Measurements from ENCODE around the gene ASGR1. TPM values are rescaled to one million over a fixed set of nuclear protein-coding genes. Genes with fewer than 3 reads are reported as not detected.

ASGR1 gene, protein sequence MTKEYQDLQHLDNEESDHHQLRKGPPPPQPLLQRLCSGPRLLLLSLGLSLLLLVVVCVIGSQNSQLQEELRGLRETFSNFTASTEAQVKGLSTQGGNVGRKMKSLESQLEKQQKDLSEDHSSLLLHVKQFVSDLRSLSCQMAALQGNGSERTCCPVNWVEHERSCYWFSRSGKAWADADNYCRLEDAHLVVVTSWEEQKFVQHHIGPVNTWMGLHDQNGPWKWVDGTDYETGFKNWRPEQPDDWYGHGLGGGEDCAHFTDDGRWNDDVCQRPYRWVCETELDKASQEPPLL
- total RNA-seq (ENCODE audit: unreplicated experiment), result 29.0 TPM
- long read RNA-seq, partial matches to known transcripts, result 8 of 13 reads
- long read RNA-seq, other reads (novel, unspliced or antisense), result 5 of 13 reads

DNA sequence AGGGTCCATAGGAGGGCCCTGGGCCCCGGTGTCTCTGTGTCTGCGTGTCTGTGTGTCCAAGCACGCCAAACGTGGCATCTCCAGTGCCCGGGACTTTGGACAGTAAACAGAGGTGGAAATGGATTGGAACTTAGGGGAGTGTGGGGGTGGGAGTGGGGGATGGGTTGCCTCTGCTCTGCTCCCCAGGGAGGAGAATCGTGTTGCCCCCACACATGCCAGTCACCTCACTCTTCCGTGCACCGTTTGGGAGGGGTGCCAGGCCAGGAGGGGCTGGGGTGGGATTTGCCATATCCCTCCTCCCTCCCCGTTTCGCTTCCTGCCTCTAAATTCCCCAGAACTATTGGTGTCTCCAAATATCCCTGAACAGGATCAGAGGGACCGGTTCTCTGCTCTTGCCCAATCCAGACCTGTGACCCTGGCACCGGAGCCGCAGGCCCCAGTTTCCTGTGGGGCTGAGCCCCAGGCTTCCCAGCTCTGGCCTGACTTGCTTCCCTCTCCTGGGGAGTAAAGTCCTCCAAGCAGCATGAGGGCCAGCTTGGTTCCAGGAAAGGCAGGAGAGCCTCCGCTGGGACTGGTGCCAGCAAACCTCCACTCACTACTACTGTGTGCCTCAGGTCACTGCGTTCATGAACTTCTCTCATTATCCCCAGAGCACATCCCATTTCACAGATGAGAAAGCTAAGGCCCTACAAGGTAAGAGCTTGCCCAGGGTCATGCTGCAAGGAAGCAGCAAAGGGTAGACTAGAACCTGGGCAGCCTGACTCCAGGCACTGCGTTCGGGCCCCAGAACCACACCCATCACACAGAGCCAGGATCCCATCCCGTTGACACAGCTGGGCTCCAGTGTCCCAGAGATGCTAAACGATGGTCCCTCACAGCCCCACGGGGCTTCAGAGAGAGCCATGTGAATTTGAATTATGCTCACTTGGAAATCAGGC lies at the start of gene ASGR1:
Gene ASGR1, minus strand, starts transcription at position 54 of the 938 bp plus-strand sequence. CDS start 807 bp downstream, outside the sequence.
- TF ChIP-seq, protein P1, sequence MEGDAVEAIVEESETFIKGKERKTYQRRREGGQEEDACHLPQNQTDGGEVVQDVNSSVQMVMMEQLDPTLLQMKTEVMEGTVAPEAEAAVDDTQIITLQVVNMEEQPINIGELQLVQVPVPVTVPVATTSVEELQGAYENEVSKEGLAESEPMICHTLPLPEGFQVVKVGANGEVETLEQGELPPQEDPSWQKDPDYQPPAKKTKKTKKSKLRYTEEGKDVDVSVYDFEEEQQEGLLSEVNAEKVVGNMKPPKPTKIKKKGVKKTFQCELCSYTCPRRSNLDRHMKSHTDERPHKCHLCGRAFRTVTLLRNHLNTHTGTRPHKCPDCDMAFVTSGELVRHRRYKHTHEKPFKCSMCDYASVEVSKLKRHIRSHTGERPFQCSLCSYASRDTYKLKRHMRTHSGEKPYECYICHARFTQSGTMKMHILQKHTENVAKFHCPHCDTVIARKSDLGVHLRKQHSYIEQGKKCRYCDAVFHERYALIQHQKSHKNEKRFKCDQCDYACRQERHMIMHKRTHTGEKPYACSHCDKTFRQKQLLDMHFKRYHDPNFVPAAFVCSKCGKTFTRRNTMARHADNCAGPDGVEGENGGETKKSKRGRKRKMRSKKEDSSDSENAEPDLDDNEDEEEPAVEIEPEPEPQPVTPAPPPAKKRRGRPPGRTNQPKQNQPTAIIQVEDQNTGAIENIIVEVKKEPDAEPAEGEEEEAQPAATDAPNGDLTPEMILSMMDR (IDR thresholded peaks at IDR 0.05; ENCODE audit: partially characterized antibody, unreplicated experiment), result no peak
- H3K4me1 Mint-ChIP-seq (ENCODE audit: low read depth, unreplicated experiment), result peaks cover 11% of the 10 kb centered on the region
- peaks cover 5% of the 10 kb centered on the region for H3K9me3 Mint-ChIP-seq (ENCODE audit: unreplicated experiment)
- no peak for DNase-seq
- H3K27me3 Mint-ChIP-seq (ENCODE audit: unreplicated experiment), result peaks cover 11% of the 10 kb centered on the region
- H3K27ac Mint-ChIP-seq (ENCODE audit: unreplicated experiment), result no peak within 1 kb of the TSS
- no peaks in the 10 kb centered on the region for H3K36me3 Mint-ChIP-seq (ENCODE audit: unreplicated experiment)
- peak within 1 kb of the TSS; percentile 16 for H3K4me3 Mint-ChIP-seq (ENCODE audit: unreplicated experiment)

DNA sequence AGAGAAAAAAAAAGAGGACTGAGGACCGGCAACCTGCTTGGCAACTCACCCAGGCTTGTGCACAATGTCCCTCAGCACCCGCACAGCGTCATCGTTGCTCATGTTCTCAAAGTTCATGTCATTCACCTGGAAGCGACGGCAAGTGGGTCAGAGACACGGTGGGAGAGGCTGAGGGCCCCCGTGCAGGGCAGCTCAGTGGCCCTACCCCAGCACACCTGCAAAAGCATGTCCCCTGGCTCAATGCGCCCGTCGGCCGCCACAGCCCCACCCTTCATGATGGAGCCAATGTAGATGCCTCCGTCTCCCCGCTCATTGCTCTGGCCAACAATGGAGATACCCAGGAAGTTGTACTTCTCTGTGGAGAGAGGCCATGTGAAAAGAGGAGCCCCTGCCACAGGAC lies 49.8 kb upstream of the ASGR1 start:
- Mint-ChIP-seq H3K9me3 (ENCODE audit: unreplicated experiment) (peaks cover 8% of the 10 kb centered on the region), H3K4me1 (ENCODE audit: low read depth, unreplicated experiment) (peaks cover 12% of the 10 kb centered on the region), H3K36me3 (ENCODE audit: unreplicated experiment) (no peaks in the 10 kb centered on the region), H3K27me3 (ENCODE audit: unreplicated experiment) (peaks cover 14% of the 10 kb centered on the region), H3K27ac (ENCODE audit: unreplicated experiment) (no peak overlapping the region), H3K4me3 (ENCODE audit: unreplicated experiment) (no peak overlapping the region)
- TF ChIP-seq, protein P1 (IDR thresholded peaks at IDR 0.05; ENCODE audit: partially characterized antibody, unreplicated experiment), result no peak
- DNase-seq, result no peak

DNA sequence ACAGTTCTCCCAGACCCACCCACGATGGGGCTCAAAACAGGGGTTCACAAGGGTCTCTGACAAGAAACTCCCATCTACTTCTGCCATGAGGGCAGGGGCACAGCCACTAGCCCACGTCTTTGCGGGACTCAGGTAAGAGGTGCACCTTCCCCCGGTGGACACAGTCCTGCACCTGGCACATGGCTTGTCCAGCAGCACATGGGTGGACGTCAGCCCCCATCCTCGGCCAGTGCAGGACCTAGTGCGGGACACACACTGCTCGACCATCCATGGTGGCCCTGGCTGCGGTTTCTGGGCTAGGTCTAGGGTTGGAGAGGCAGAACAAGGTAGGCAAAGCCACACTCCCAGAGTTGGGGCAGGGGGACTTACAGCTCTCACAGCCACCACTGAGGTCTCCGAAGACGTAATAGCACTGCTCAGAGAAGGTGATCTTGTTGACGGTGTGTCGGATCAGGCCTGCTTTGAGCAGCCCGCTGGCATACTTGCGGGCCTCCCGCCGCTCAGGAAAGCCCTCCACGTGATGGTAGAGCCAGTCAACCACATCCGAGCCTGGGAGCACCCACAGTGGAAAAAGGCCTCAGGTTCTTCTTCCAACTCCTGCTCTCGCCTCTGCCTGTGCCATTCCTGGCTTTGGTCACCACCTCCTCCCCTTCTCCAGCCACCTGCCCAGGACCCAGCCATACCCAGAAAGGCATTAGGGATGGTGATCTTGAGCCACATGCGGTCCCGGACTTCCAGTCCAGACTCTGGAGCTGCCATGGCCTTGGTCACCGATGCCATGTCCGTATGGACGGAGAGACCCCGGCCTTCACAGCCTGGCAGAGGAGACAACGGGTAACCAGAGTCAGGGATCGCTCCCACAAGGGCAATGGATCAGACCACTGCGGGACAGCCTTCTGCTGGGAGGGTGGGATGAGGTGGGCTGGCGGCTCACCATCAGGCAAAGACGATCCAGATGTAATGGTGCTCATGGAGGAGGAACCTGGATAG lies 47.8 kb upstream of the ASGR1 start:
- H3K27ac Mint-ChIP-seq (ENCODE audit: unreplicated experiment), result no peak overlapping the region
- DNase-seq, result no peak
- H3K27me3 Mint-ChIP-seq (ENCODE audit: unreplicated experiment), result peaks cover 13% of the 10 kb centered on the region
- H3K4me3 Mint-ChIP-seq (ENCODE audit: unreplicated experiment), result no peak overlapping the region
- H3K4me1 Mint-ChIP-seq (ENCODE audit: low read depth, unreplicated experiment), result peaks cover 9% of the 10 kb centered on the region
- H3K9me3 Mint-ChIP-seq (ENCODE audit: unreplicated experiment), result peaks cover 2% of the 10 kb centered on the region
- no peaks in the 10 kb centered on the region for H3K36me3 Mint-ChIP-seq (ENCODE audit: unreplicated experiment)
- TF ChIP-seq, protein P1 (IDR thresholded peaks at IDR 0.05; ENCODE audit: partially characterized antibody, unreplicated experiment), result no peak

DNA sequence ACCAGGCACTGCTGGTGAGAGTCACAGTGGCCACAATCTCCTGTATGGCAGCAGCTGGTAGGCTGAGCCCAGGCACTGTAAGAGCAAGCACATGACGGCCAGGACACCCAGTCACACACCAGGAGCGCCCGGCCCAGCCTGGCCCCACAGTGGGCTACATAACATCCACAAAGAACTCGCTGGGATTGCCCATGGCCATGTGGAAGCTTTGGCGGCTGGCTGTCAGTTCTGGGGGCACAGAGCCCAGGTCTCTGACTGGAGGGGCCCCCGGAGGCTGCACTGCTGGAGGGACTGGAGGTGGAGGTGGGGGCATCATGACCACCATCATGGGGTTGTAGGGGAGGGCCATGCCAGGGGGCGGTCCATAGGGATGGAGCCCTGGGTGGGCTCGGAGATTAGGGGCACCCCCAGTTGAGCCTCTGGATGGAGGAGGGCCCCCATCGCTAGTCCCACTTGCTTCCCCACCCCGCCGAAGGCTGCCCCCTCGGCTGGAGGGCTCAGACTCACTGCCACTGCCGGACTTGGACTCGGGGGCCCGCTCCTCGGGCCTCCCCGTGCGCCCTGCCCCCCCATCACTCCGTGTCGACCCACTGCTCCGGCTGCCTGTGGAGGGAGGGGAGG lies 46.7 kb upstream of the ASGR1 start:
- peaks cover 17% of the 10 kb centered on the region for H3K27me3 Mint-ChIP-seq (ENCODE audit: unreplicated experiment)
- TF ChIP-seq, protein P1 (IDR thresholded peaks at IDR 0.05; ENCODE audit: partially characterized antibody, unreplicated experiment), result no peak
- DNase-seq, result no peak
- no peak overlapping the region for H3K4me3 Mint-ChIP-seq (ENCODE audit: unreplicated experiment)
- H3K27ac Mint-ChIP-seq (ENCODE audit: unreplicated experiment), result no peak overlapping the region
- peaks cover 6% of the 10 kb centered on the region for H3K9me3 Mint-ChIP-seq (ENCODE audit: unreplicated experiment)
- no peaks in the 10 kb centered on the region for H3K36me3 Mint-ChIP-seq (ENCODE audit: unreplicated experiment)
- H3K4me1 Mint-ChIP-seq (ENCODE audit: low read depth, unreplicated experiment), result peaks cover 7% of the 10 kb centered on the region
